ENCODE results near the gene RECQL5. TPM values are rescaled to one million over a fixed set of nuclear protein-coding genes. Genes with fewer than 3 reads are reported as not detected.

Gene RECQL5
- total RNA-seq: 14.3 TPM
- long read RNA-seq, partial matches to known transcripts: 6 of 18 reads
- long read RNA-seq, other reads (novel, unspliced or antisense): 6 of 18 reads

GRCh38 chr17:75666959-75667790 is at the start of gene RECQL5, which contains the start of gene SAP30BP:
TSS of gene RECQL5 (minus strand) at chr17:75667154. CDS start at chr17:75666557, 597 bp downstream.
TSS of gene SAP30BP (plus strand) at chr17:75667338. CDS start at chr17:75667373, 35 bp downstream.
- intact Hi-C loops (cut with micrococcal nuclease): no loop called here
- DNase-seq (peak; percentile 98), ATAC-seq (peak; percentile 100)

- no peak for DNase-seq
- ATAC-seq: no peak
- intact Hi-C loops (cut with micrococcal nuclease): no loop called here
These were observed 45.5 kb upstream of the RECQL5 start for GRCh38 chr17:75712446-75712845.

- peak; percentile 60 for DNase-seq
- intact Hi-C loops (cut with micrococcal nuclease): no loop called here
- ATAC-seq: peak; percentile 49
These were observed 40.2 kb upstream of the RECQL5 start for GRCh38 chr17:75707079-75707571.

GRCh38 chr17:75706042-75706728 is 39.2 kb upstream of the RECQL5 start:
- ATAC-seq: no peak
- intact Hi-C loops (cut with micrococcal nuclease): no loop called here
- DNase-seq: peak; percentile 29

GRCh38 chr17:75704963-75705875 is 38.3 kb upstream of the RECQL5 start:
- peak; percentile 73 for ATAC-seq
- intact Hi-C loops (cut with micrococcal nuclease): no loop called here
- peak; percentile 54 for DNase-seq

- ATAC-seq (no peak), DNase-seq (peak; percentile 18)
- intact Hi-C loops (cut with micrococcal nuclease): no loop called here
These were observed 36.6 kb upstream of the RECQL5 start for GRCh38 chr17:75703591-75703990.

GRCh38 chr17:75703191-75703590 is 36.2 kb upstream of the RECQL5 start:
- no peak for ATAC-seq
- DNase-seq: peak; percentile 13
- intact Hi-C loops (cut with micrococcal nuclease): no loop called here

- DNase-seq (no peak), ATAC-seq (no peak)
- intact Hi-C loops (cut with micrococcal nuclease): no loop called here
These were observed 34.3 kb upstream of the RECQL5 start for GRCh38 chr17:75701288-75701687.

GRCh38 chr17:75698659-75699058 is 31.7 kb upstream of the RECQL5 start:
- no peak for DNase-seq
- intact Hi-C loops (cut with micrococcal nuclease): no loop called here
- ATAC-seq: no peak

GRCh38 chr17:75697651-75698291 is 30.8 kb upstream of the RECQL5 start:
- intact Hi-C loops (cut with micrococcal nuclease): no loop called here
- DNase-seq (no peak), ATAC-seq (no peak)

- intact Hi-C loops (cut with micrococcal nuclease): no loop called here
- ATAC-seq: peak; percentile 61
- DNase-seq: peak; percentile 79
These were observed 28.9 kb upstream of the RECQL5 start for GRCh38 chr17:75695830-75696271.

- DNase-seq (no peak), ATAC-seq (no peak)
- intact Hi-C loops (cut with micrococcal nuclease): no loop called here
These were observed 28.3 kb upstream of the RECQL5 start for GRCh38 chr17:75695141-75695829.

GRCh38 chr17:75694536-75694935 is 27.6 kb upstream of the RECQL5 start:
- intact Hi-C loops (cut with micrococcal nuclease): no loop called here
- DNase-seq (no peak), ATAC-seq (peak; percentile 27)

- intact Hi-C loops (cut with micrococcal nuclease): no loop called here
- ATAC-seq (peak; percentile 85), DNase-seq (peak; percentile 87)
These were observed 26.8 kb upstream of the RECQL5 start for GRCh38 chr17:75693500-75694481.

GRCh38 chr17:75692976-75693375 is 26.0 kb upstream of the RECQL5 start:
- intact Hi-C loops (cut with micrococcal nuclease): no loop called here
- no peak for ATAC-seq
- no peak for DNase-seq

GRCh38 chr17:75691801-75692626 is 25.1 kb upstream of the RECQL5 start:
- no peak for DNase-seq
- intact Hi-C loops (cut with micrococcal nuclease): no loop called here
- ATAC-seq: no peak
